HEK293 (cell line): Measurements from ENCODE around the gene KCNAB2.
"Not testable (repeated sequence)": the region's sequence is repeated elsewhere in the genome, so short reads cannot be mapped to it uniquely, and the experiment has no call there.

ENCODE experiments used
- CTCF ChIA-PET: fragments of 350-600 bp; formaldehyde crosslinking; extraction: SDS; loops from one replicate; lab custom pipeline; 2021; ENCODE audit warnings: antibody characterized with exemption; lab: Yijun Ruan, JAX
- POLR2A ChIA-PET: fragments of 300-600 bp; formaldehyde crosslinking; extraction: SDS; loops from one replicate; lab custom pipeline; 2020; ENCODE audit warnings: antibody characterized with exemption, inconsistent platforms; lab: Yijun Ruan, JAX
- H3K27ac ChIP-seq: fragments of 200-500 bp; sonication (Bioruptor generic); 2 replicates; pipeline ENCODE4 v1.5.1; 2014; ENCODE audit warnings: low read depth, low read length, control low read depth, inconsistent platforms; ENCODE audit errors: extremely low read depth
- H3K36me3 ChIP-seq, 2 experiments: fragments of 200-500 bp in 1 of 2; sonication (Bioruptor generic) in 1 of 2; 1 replicate in 1 of 2; 2 replicates in 1 of 2; pipeline ENCODE4 v1.5.1; 2014 to 2017; ENCODE audit warnings: inconsistent platforms in 2 of 2, low read length in 2 of 2; ENCODE audit not compliant: control insufficient read depth in 2 of 2, insufficient read depth in 1 of 2
- H3K4me1 ChIP-seq: fragments of 200-500 bp; sonication (Bioruptor generic); 2 replicates; pipeline ENCODE4 v1.5.1; 2014; ENCODE audit warnings: mild to moderate bottlenecking, low read length, inconsistent platforms; ENCODE audit not compliant: control insufficient read depth, insufficient read depth
- H3K4me3 ChIP-seq: 2 replicates; pipeline ENCODE4 v1.5.1; 2011; ENCODE audit warnings: low read depth, mild to moderate bottlenecking, control low read depth, low read length, moderate library complexity
- H3K9me3 ChIP-seq: fragments of 200-500 bp; sonication (Bioruptor generic); 2 replicates; pipeline ENCODE4 v1.5.1; 2014; ENCODE audit warnings: low read depth, low read length, inconsistent platforms; ENCODE audit not compliant: control insufficient read depth, insufficient read depth
- GLIS1 ChIP-seq: fragments of 450-650 bp; formaldehyde crosslinking; IDR thresholded peaks from 2 replicates; pipeline ENCODE4 v1.5.1; 2016; ENCODE audit warnings: missing biosample characterization, missing genetic modification characterization
- KLF1 ChIP-seq: fragments of 450-650 bp; formaldehyde crosslinking; IDR thresholded peaks from 2 replicates; pipeline ENCODE4 v1.5.1; 2016; ENCODE audit warnings: missing biosample characterization, missing genetic modification characterization
- KLF8 ChIP-seq: fragments of 450-650 bp; formaldehyde crosslinking; IDR thresholded peaks from 2 replicates; pipeline ENCODE4 v1.5.1; 2016; ENCODE audit warnings: missing biosample characterization, missing genetic modification characterization
- PATZ1 ChIP-seq: fragments of 450-650 bp; formaldehyde crosslinking; IDR thresholded peaks from 2 replicates; pipeline ENCODE4 v1.5.1; 2016; ENCODE audit warnings: missing biosample characterization, missing genetic modification characterization
- PRDM1 ChIP-seq: fragments of 450-650 bp; formaldehyde crosslinking; IDR thresholded peaks from 2 replicates; pipeline ENCODE4; 2016; ENCODE audit warnings: missing biosample characterization, missing genetic modification characterization
- SCRT1 ChIP-seq: fragments of 450-650 bp; formaldehyde crosslinking; IDR thresholded peaks from 2 replicates; pipeline ENCODE4 v1.5.1; 2016; ENCODE audit warnings: missing biosample characterization, missing genetic modification characterization, borderline replicate concordance
- SCRT2 ChIP-seq: fragments of 450-650 bp; formaldehyde crosslinking; IDR thresholded peaks from 2 replicates; pipeline ENCODE4 v1.5.1; 2016; ENCODE audit warnings: missing biosample characterization, missing genetic modification characterization
- TSHZ1 ChIP-seq: fragments of 450-650 bp; formaldehyde crosslinking; IDR thresholded peaks from 2 replicates; pipeline ENCODE4 v1.5.1; 2016; ENCODE audit warnings: missing biosample characterization, missing genetic modification characterization, borderline replicate concordance
- ZIC2 ChIP-seq: fragments of 450-650 bp; formaldehyde crosslinking; IDR thresholded peaks from 2 replicates; pipeline ENCODE4 v1.5.1; 2016; ENCODE audit warnings: missing biosample characterization, missing genetic modification characterization
- ZNF169 ChIP-seq: fragments of 450-650 bp; formaldehyde crosslinking; IDR thresholded peaks from 2 replicates; pipeline ENCODE4 v1.5.1; 2016; ENCODE audit warnings: missing biosample characterization, missing genetic modification characterization
- ZNF23 ChIP-seq: fragments of 450-650 bp; formaldehyde crosslinking; IDR thresholded peaks from 2 replicates; pipeline ENCODE4 v1.5.1; 2016; ENCODE audit warnings: missing biosample characterization, missing genetic modification characterization, borderline replicate concordance
- ZNF280C ChIP-seq: fragments of 450-650 bp; formaldehyde crosslinking; IDR thresholded peaks from 2 replicates; pipeline ENCODE4 v1.5.1; 2016; ENCODE audit warnings: missing biosample characterization, missing genetic modification characterization
- ZNF362 ChIP-seq: fragments of 450-650 bp; formaldehyde crosslinking; IDR thresholded peaks from 2 replicates; pipeline ENCODE4 v1.5.1; 2016; ENCODE audit warnings: missing biosample characterization, missing genetic modification characterization
- ZNF488 ChIP-seq: fragments of 450-650 bp; formaldehyde crosslinking; IDR thresholded peaks from 2 replicates; pipeline ENCODE4 v1.5.1; 2016; ENCODE audit warnings: missing biosample characterization, missing genetic modification characterization
- ZNF555 ChIP-seq: fragments of 450-650 bp; formaldehyde crosslinking; conservative IDR thresholded peaks from 2 replicates; pipeline ENCODE4 v1.5.1; 2017; ENCODE audit warnings: missing biosample characterization, mild to moderate bottlenecking, missing genetic modification characterization, inconsistent platforms
- ZNF707 ChIP-seq: fragments of 450-650 bp; formaldehyde crosslinking; IDR thresholded peaks from 2 replicates; pipeline ENCODE4 v1.5.1; 2016; ENCODE audit warnings: missing biosample characterization, missing genetic modification characterization
- ZNF768 ChIP-seq: fragments of 450-650 bp; formaldehyde crosslinking; IDR thresholded peaks from 2 replicates; pipeline ENCODE4 v1.5.1; 2018; ENCODE audit warnings: missing biosample characterization, mild to moderate bottlenecking, missing genetic modification characterization

The KCNAB2 gene

GRCh38 chr1:6014130-6014999 is 31.3 kb upstream of the KCNAB2 start (continued):
- TF ChIP-seq ZNF362 (tag by site-specific recombination) (no peak), ZNF169 (tag by site-specific recombination) (no peak), ZNF280C (tag by site-specific recombination) (no peak), SCRT2 (tag by site-specific recombination) (no peak)

GRCh38 chr1:6016191-6016865 is 29.4 kb upstream of the KCNAB2 start:
- TF ChIP-seq TSHZ1 (tag by site-specific recombination) (no peak), ZNF555 (tag by site-specific recombination) (no peak), ZIC2 (peak; percentile 23; the same call in 1 of the 2 replicates)
- no peaks in the 10 kb centered on the region for H3K4me1 ChIP-seq
- no peak overlapping the region for H3K27ac ChIP-seq
- H3K4me3 ChIP-seq, result no peak overlapping the region
- no peaks in the 10 kb centered on the region for H3K36me3 ChIP-seq
- CTCF ChIA-PET, result no interaction called here
- POLR2A ChIA-PET, result interaction anchor here (1.2 kb wide), 1 partner anchor 13 kb away, joined by 3 read pairs; no protein-coding TSS in a partner anchor
- no peaks in the 10 kb centered on the region for H3K9me3 ChIP-seq

GRCh38 chr1:6017654-6018053 is 28.0 kb upstream of the KCNAB2 start:
- H3K4me3 ChIP-seq, H3K9me3 ChIP-seq, POLR2A ChIA-PET, H3K36me3 ChIP-seq, H3K4me1 ChIP-seq, CTCF ChIA-PET, H3K27ac ChIP-seq: not testable (repeated sequence)
- TF ChIP-seq GLIS1 (0 out of 2 replicates have a peak, but pooled peaks have one; percentile 22), KLF1 (peak; percentile 71)

- POLR2A ChIA-PET, result no interaction called here
- Histone ChIP-seq H3K9me3 (no peaks in the 10 kb centered on the region), H3K36me3 (no peaks in the 10 kb centered on the region), H3K27ac (no peak overlapping the region), H3K4me3 (no peak overlapping the region), H3K4me1 (no peaks in the 10 kb centered on the region)
- CTCF ChIA-PET, result interaction anchor here (1.1 kb wide), 1 partner anchor 23 kb away, joined by 5 read pairs; no protein-coding TSS in a partner anchor
- TF ChIP-seq PRDM1 (tag by site-specific recombination) (no peak), ZNF23 (no peak), ZNF768 (tag by site-specific recombination) (no peak), PATZ1 (tag by site-specific recombination) (no peak), KLF8 (tag by site-specific recombination) (no peak), SCRT1 (no peak), ZNF707 (tag by site-specific recombination) (no peak), ZNF488 (tag by site-specific recombination) (no peak)
Observed at GRCh38 chr1:6019166-6019845, 26.4 kb upstream of the KCNAB2 start.
